ENCODE results near the gene TCF25.

GRCh38 chr16:89844739-89845339 lies 28.6 kb upstream of the TCF25 start:
- TF ChIP-seq EZH2 (IDR thresholded peaks at IDR 0.05; ENCODE audit: low read length, unreplicated experiment) (no peak), EZH2phosphoT487 (IDR thresholded peaks at IDR 0.05; ENCODE audit: borderline replicate concordance, low read length) (no peak)

All from PC-3 (cell line).